Dermis microvascular lymphatic vessel endothelial cell (primary cell): ENCODE data around the gene HSD11B1. TPM values are rescaled to one million over a fixed set of nuclear protein-coding genes. Genes with fewer than 3 reads are reported as not detected.

Source experiments
- DNase-seq, 2 donors: peaks; one replicate each; pipeline versions ENCODE4 v3.0.0 to v3.0.0-alpha.2; 2010; ENCODE audit warnings: low read depth in 2 of 2
- total RNA-seq: library from RNA; depleted of rRNA; stranded (reverse); fragments of >200 nt; gene quantifications from 2 replicates; pipeline ENCODE4 v1.2.1, GENCODE V29; 2014

Gene HSD11B1
- total RNA-seq, 1 donor from 2014 or later, result not detected

GRCh38 chr1:209752890-209753289 lies 48.2 kb downstream of the HSD11B1 start:
- no peak for DNase-seq

DNA sequence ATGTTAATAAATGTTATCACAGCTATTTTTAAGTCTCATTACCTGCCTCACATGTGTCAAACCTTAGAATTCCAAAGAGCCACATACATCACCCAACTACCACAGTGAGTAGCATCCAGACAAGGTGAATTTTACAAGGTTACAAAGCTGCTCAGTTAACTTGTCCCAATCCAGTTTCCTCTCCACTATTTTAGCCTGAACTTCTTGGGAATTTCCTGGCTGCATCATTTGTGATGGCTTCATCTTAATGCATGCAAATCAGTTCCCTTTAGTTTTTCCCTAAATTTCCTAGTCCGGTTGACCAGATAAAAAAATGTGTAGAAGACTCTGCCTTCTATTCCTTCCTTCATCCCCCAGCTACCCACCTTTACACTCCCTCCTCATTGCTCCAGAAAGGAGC lies 50.6 kb downstream of the HSD11B1 start:
- no peak for DNase-seq

DNA sequence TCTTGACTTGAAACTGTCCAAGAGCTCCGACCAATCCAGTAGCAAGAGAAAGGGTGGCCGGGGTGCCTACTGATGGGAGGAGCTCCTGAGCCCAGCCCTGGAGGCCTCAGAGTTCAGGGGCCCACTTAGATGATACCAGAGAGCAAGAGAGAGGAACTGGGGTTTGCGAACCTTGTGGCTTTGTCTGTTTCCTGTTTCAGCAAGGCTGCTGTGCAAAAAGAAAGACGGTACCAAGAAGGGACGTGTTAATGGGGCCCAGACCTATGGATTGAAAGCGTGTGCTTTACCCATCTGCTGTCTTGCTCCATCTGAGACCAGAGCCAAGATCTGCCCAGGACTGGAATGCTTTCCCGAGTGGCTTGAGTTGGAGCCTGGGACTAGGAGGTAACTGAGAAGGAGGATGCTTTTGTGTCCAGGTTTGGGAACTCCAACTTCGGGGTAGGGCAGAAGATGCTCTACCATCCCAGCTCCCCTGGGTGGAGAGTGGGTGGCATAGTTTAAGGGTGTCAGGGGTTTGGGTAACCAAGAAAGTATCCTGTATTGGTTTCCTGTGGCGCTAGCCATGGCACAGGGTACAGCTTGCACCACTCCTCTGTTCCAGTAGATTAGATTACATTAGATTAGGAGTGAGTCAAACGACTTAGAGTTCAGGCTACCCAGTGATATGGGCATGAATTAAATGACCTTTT lies 51.4 kb downstream of the HSD11B1 start, which contains the start of gene TRAF3IP3:
TSS of gene TRAF3IP3 (plus strand) at position 128 of the 689 bp plus-strand sequence. CDS start 3,987 bp downstream, outside the sequence.
- no peak for DNase-seq

DNA sequence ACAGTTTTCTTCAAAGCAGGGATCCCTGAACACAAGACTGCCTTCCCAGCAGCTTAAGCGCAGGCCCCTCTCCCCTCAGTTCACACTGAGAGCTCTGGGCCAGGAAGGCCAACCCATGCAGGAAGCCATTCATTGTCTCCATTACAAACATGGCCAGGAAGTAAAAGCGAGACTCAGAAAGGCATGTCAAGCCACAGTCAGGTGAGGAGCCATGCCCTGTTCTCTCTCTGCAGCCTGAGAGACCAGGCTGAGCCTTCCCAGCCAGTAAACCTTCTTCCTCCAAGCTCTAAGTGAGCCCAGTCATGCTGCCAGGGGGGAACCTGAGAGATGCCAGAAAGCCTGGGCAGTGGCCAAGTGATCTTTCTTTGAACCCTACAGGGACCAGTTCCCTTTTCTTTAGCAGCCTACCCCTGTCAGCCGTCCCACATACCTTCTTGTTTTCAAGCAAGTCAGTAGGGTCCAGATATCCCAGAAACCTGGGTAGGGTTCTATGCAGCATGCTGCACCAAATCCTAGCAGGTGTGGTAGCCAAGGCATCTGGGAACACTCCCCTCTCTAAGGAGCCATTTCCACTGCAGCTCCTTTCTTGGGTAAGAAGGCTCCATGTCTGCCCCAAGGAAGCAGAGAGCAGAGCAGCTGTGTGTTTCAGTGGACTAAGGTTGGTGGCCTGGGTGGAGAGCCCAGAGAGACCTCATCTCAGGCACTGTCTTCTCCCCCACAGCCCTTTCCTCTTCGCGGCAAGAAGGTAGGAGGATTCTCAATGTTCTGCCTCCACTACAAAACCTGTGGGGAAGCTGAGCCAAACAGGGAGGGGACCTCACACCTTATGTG lies 52.2 kb downstream of the HSD11B1 start:
- peak in 1 of 2 donors; percentile 12 for DNase-seq

- no peak for DNase-seq
Measured at GRCh38 chr1:209758400-209758799, 53.8 kb downstream of the HSD11B1 start.

DNA sequence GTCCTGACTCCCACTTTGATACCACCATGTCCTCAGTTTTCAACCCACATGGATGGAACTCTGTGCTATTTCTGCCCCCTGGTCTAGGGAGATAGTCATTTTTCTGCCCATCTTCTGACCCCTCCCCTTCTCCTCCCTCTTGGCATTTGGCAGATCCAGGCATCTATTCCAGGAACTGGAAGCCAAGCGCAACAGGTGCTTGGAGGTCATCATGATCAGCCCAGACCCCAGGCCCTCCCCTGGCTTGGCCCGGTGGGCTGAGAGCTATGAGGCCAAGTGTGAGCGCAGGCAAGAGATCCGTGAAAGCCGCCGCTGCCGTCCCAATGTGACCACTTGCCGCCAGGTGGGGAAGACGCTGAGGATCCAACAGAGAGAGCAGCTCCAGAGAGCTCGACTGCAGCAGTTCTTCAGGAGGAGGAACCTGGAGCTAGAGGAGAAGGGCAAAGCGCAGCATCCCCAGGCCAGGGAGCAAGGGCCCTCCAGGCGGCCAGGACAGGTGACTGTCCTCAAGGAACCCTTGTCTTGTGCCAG lies 55.2 kb downstream of the HSD11B1 start:
- no peak for DNase-seq

DNA sequence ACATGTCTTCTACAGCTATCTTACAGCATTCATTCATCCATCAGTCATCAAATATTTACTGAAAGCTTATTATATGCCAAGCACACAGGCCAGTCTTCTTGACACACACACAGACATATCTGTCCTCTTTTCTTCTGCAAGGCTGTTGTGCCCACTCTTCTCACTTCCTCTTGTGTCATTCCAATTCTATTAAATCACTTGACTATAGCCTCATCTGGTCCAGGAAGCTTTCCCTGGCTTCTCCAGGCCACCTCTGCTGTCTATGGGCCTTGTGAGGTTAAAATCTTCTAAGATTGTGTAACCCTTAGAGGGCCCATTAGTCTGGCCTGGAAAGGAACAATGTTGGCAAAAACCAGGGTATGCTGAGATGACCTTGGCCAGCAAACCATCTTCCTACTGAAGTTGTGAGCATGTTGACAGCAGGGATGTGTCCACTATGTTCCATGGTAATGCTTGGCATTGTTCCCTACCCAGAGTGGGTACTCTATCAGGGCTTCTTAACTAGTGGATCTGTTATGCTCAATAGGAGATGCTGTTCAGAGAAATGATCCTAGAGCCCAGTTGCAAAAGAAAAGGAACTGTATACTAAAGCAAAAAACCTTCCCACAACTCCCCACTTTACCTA lies 56.5 kb downstream of the HSD11B1 start:
- DNase-seq, result no peak

DNA sequence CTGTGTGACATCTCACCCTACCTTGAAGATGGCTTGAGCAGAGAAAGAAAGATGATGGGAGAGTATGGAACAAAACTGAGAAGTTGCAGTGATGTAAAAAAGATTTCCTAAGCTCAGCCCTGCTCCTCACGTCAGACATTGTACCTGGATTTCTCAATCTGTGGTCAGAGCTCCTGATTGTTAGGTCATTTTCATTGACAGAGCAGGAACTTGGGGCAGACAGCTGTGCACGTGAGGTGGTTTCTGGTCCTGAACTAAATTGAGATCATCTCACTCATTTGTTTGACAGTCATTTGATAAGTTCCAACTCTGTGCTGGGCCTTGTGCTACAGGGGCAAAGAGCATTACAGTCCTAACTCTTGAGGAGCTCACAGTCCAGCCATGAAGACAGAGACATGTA lies 61.4 kb downstream of the HSD11B1 start:
- DNase-seq, result no peak

GRCh38 chr1:209767096-209767495 lies 62.5 kb downstream of the HSD11B1 start:
- DNase-seq, result no peak

DNA sequence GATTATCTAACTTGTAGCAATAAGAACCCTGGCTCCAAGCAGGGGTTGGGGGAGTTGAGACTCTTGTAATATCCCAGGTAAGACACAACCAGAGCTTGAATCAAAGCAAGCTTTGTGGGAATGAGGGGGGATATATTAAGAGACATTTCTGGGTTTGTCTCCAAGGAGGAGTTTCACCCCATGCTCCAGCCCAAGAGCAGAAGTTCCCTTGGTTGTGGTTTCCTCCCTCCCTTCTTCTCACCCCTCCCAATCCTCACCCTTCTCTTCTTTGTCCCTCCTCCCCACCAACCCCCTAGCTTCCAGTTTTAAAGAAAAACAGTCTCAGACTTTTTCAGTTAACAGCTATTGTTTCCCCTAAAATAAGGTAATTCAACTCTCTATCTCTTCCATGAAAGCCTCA lies 63.1 kb downstream of the HSD11B1 start:
- DNase-seq, result no peak

DNA sequence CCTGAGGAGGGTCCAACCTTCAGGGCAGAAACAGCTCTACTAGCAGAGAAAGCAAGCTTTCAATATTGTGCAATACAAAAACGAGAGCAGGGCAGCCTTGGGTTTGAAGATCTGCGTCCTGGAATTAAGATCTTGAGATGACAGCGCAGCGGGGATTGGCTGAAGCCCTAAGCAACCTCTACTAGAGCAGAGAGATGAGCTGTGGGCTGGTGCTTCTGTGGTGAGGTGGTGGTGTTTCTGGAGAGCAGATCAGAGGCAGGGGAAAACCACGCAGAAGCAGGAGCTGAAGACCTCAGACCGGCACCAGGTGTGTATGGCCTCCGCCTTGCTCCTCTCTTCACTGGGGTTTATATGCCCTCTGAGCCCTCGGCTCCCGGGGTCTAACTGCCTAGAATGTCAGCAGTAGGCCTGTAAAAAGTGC lies 63.7 kb downstream of the HSD11B1 start:
- DNase-seq, result no peak

GRCh38 chr1:209769171-209769904 lies 64.7 kb downstream of the HSD11B1 start:
- peak; percentile 67 to 94 for DNase-seq

- DNase-seq, result no peak
Measured at GRCh38 chr1:209769971-209770370, 65.3 kb downstream of the HSD11B1 start.

- no peak for DNase-seq
Measured at GRCh38 chr1:209770636-209771415, 66.2 kb downstream of the HSD11B1 start.

GRCh38 chr1:209772126-209772525 lies 67.5 kb downstream of the HSD11B1 start:
- no peak for DNase-seq

DNA sequence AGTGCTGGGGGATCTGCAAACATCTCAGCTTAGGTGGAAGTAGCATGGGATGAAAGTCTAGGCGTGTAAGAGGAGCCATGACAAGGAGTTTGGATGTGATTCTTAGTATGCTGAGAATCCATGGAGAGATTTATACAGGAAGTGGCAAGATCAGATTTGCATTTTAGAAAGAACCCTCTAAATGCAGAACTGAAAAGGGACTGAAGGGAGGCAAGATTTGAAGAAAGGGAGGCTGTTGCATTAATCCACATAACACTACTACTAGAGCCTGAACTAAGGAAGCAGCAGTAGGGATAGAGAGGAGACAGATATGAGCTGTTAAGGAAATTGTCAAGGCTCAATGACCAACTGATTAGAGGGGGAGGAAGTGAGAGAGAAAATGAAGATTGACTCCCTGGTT lies 69.9 kb downstream of the HSD11B1 start:
- no peak for DNase-seq

GRCh38 chr1:209775678-209776077 lies 71.0 kb downstream of the HSD11B1 start:
- DNase-seq, result no peak

DNA sequence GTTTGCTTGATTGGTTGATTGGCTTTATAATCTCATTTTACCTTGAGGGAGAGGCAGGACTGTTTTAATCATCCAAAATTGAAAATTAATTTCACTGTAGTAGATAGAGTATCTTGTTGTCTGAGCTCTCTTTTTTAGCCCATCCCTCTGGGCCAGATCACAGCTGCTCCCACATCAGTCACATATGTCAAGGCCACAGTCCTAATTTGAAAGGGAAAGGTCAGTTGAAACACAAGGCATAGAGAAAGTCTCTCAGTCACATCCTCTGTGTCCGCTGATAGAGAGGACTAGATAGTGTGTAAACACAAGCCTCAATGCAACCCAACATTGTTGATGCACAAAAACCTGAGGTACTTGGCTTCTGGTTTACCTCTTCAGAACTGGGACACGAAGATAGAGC lies 72.9 kb downstream of the HSD11B1 start:
- no peak for DNase-seq

- no peak for DNase-seq
Measured at GRCh38 chr1:209778102-209778501, 73.5 kb downstream of the HSD11B1 start.

DNA sequence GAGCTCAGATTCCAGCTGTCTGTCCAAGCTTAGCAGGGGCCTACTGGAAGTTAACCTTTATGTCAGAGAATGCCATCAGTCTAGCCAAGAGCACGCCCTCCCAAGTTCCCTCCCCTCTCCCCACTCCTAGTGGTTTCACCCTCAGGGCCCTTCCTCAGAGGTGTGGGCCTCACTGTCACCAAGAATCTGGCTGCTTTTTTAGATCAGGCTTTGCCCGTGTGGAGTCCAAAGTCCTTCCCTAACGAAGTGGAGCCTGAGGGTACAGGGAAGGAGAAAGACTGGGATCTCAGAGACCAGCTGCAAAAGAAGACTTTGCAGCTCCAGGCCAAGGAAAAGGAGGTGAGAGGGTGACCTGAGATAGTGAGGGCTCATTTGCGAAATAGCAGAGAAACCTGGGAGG lies 75.6 kb downstream of the HSD11B1 start:
- no peak for DNase-seq

DNA sequence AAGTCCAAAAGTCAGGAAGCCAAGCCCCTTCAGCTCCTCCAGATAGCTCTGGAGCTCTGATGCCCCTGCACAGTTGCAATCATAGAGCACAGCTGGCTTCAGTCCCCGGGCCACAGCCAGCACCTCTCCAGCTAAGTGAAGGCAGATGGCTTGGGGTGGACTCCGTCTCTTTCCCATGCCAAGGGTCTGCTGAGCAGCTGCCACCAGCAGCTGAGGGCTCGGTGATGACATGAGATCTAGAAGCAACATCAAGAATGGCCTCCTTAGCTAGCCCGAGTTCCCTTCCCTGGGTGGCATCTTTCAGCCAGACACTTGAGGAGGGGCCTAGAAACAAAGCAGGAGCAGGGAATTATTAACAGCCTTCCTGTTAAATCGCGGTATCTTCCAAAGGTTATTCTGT lies 78.7 kb downstream of the HSD11B1 start:
- no peak for DNase-seq
